Loucy (cell line): ENCODE measurements around the gene GNLY.

Experiments used
- CTCF ChIP-seq: fragments of 200-600 bp; sonication (generic); conservative IDR thresholded peaks from 2 replicates; pipeline ENCODE4 v1.5.1; 2014; ENCODE audit warnings: mild to moderate bottlenecking, antibody characterized with exemption, low read length
- EZH2phosphoT487 ChIP-seq: fragments of 200-600 bp; IDR thresholded peaks from 2 replicates; pipeline ENCODE4 v1.6.1; 2018; ENCODE audit warnings: antibody characterized with exemption, mild to moderate bottlenecking, moderate library complexity, borderline replicate concordance

DNA sequence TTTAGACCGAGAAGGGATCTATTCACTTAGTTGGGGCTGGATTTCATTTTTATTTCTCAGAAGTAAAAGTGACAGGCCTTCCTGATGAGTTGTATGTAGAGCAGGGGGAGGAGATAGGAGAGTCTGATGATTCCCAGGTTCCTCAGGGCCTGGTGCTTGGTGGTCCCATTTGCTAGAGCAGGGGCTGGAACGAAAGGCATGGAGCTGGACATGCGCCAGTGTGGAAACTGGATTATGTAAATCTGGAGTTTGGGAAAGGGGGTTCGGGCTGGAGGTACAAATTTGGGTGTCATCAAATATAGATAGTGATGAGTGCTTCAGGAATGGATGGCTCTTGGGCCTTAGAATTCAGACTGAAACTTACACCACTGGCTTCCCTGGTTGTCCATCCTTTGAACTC lies 27.5 kb downstream of the GNLY start:
- TF ChIP-seq CTCF, result no peak
- TF ChIP-seq EZH2phosphoT487, result no peak
